IPS DF 6.9 (cell line): ENCODE data around the gene RBX1.

ENCODE experiments used
- DNase-seq: peaks from one replicate; pipeline ENCODE4 v3.0.0-alpha.2; 2013; ENCODE audit warnings: low read depth, low spot score
- H3K27ac ChIP-seq: one replicate; pipeline ENCODE4 v1.5.1; 2013; ENCODE audit warnings: low read length, control low read depth
- H3K27me3 ChIP-seq: 2 replicates; pipeline ENCODE4 v1.6.1; 2013; ENCODE audit warnings: mild to moderate bottlenecking, low read length; ENCODE audit not compliant: control insufficient read depth, insufficient read depth
- H3K36me3 ChIP-seq: 2 replicates; pipeline ENCODE4 v1.6.1; 2013; ENCODE audit warnings: low read length; ENCODE audit not compliant: control insufficient read depth, insufficient read depth
- H3K4me1 ChIP-seq: 2 replicates; pipeline ENCODE4 v1.6.1; 2013; ENCODE audit warnings: low read length; ENCODE audit not compliant: control insufficient read depth, insufficient read depth
- H3K4me3 ChIP-seq: 2 replicates; pipeline ENCODE4 v1.5.1; 2013; ENCODE audit warnings: mild to moderate bottlenecking, low read length
- H3K9me3 ChIP-seq: 2 replicates; pipeline ENCODE4 v1.6.1; 2013; ENCODE audit warnings: low read length, inconsistent platforms; ENCODE audit not compliant: control insufficient read depth, insufficient read depth
- WGBS: extraction: QIAGEN DNeasy Blood & Tissue Kit; methylation state at CpG from one replicate; pipeline ENCODE4 v1.1.7; 2013; ENCODE audit warnings: mixed read lengths, missing lambda C conversion rate; ENCODE audit not compliant: insufficient read length, insufficient coverage; 5-methylcytosine and 5-hydroxymethylcytosine counted together

The RBX1 gene

DNA sequence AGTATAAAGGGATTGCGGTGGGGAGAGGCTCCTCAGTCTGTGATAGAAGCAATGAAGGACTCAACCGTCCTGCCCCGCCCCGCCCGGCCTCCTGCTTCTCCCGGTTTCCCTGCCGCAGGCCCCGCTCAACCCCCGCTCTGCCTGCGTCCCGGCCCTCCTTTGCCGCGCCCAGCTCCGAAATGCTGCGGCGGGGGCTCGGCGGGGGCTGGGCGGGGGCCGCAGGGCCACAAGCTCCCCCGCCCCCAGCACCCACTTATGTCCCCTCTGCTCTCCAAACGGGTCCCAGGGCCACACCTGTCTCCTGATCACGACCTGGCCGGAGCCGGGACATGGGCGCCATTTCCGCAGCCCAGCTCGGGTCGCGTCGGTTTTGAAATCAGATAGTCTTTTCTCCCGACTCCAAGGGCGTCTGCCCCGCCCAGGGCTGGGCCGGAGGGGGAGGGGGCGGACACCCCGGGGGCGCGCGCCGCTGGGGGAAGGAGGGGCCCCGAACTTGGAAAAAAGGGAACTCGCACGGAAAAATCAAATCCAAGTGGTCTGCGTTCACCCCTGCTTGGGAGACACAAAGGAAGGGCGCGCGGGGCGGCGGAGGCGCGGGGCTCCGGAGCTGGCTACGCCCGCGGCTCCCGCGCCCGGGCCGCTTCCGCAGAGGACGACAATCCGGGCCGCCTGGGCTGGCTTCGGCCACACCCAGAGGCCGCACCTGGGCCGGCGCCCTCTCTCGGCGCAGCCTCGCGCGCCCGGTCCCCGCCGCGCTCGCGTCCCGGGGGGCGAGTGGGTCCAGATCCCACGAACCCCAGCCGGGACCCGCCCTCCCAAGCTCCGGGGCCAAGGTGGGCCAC is 70.7 kb downstream of the RBX1 start:
- H3K4me1 ChIP-seq: 0 out of 2 replicates have a peak, but pooled peaks cover 1% of the 10 kb centered on the region
- no CpG with 5 or more reads among the region's 85 CpGs for WGBS
- no peak for DNase-seq
- H3K9me3 ChIP-seq: no peaks in the 10 kb centered on the region
- H3K27me3 ChIP-seq: no peaks in the 10 kb centered on the region
- H3K4me3 ChIP-seq: peak overlapping the region; percentile 48; the same call in 1 of the 2 replicates
- H3K27ac ChIP-seq: no peak overlapping the region
- H3K36me3 ChIP-seq: no peaks in the 10 kb centered on the region

DNA sequence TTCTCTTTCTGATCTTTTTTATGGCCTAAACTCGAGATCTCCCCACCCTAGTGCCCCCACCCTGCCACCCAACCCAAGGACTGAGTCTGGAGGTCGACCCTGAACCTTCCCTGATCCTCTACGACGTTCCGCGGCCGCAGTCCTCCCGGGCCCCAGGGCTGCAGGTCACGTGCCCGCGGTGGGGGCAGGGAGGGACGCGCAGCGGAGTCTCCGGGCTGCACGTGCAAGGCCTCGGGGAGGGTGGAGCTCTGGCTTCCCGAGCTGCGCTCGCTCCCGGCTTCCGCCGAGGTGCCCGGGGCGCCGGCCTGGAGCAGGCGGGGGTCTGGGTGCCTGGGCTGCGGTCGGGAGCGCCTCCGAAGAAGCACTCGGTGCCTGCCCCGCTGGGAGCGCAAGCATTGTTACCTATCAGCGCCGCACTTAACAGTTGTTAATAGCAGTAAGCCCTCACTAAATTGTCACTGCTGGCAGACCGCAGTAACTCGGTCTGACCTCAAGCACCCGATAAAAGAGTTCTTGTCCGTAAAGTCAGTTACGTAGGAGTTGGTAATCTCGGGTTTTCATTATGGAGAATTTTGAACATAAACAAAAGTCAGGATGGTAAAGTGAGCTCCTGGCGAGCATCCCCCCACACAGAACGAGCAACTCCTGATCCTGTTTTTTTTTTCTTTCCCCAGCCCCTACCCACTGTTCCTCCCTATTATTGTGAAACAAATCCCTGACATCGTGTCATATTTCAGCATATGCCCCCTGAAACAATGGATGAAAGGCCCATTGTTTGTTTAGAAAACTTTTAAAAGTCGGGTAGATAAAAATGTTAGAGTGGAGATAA is 71.5 kb downstream of the RBX1 start:
- no peaks in the 10 kb centered on the region for H3K36me3 ChIP-seq
- DNase-seq: peak; percentile 82
- peak overlapping the region; percentile 48; the same call in 1 of the 2 replicates for H3K4me3 ChIP-seq
- no peaks in the 10 kb centered on the region for H3K9me3 ChIP-seq
- no peaks in the 10 kb centered on the region for H3K27me3 ChIP-seq
- H3K27ac ChIP-seq: no peak overlapping the region
- 100% methylated on average over 1 of the region's 46 CpGs for WGBS
- 0 out of 2 replicates have a peak, but pooled peaks cover 1% of the 10 kb centered on the region for H3K4me1 ChIP-seq
